Lower leg skin (tissue), 4 donors: ENCODE data around the gene PIR. TPM values are rescaled to one million over a fixed set of nuclear protein-coding genes. Genes with fewer than 3 reads are reported as not detected.

ENCODE experiments used
- DNase-seq, 2 donors: peaks; one replicate each; pipeline ENCODE4 v3.0.0-alpha.2; 2019; ENCODE audit warnings: low spot score in 2 of 2
- H3K4me3 ChIP-seq: fragments of 200-600 bp; sonication (generic); 2 replicates; pipeline ENCODE4 v1.5.1; 2017; ENCODE audit warnings: mild to moderate bottlenecking, low read depth; ENCODE audit not compliant: poor library complexity, severe bottlenecking
- POLR2A ChIP-seq, 2 donors: fragments of 450-650 bp; IDR thresholded peaks; one replicate each; pipeline ENCODE4 v1.6.1; 2016 to 2017; ENCODE audit warnings: antibody characterized with exemption in 2 of 2, mild to moderate bottlenecking in 1 of 2, moderate library complexity in 1 of 2
- WGBS, 2 donors: methylation state at CpG; one replicate each; pipeline ENCODE4 v1.1.5; 2018; 5-methylcytosine and 5-hydroxymethylcytosine counted together
- intact Hi-C: fragments of 100-400 bp; cut with DNase I; formaldehyde crosslinking; loops from one replicate; pipeline ENCODE4 v1.15.0; 2023; ENCODE audit warnings: low total_unique reads
- total RNA-seq, 4 donors: library from RNA; depleted of rRNA; stranded (reverse); fragments of >200 nt; gene quantifications; one replicate each; pipeline ENCODE4 v1.1.0, GENCODE V29; 2016
- TF ChIP-seq, protein P1 (sequence below), 3 donors: fragments of 450-650 bp; IDR thresholded peaks; one replicate each; pipeline ENCODE4 v1.5.1; 2016; ENCODE audit warnings: antibody characterized with exemption in 3 of 3, mild to moderate bottlenecking in 3 of 3, moderate library complexity in 2 of 3

PIR gene
- total RNA-seq, 4 donors from 2014 or later, result 6.3 to 18.0 (median 12.1) TPM

DNA sequence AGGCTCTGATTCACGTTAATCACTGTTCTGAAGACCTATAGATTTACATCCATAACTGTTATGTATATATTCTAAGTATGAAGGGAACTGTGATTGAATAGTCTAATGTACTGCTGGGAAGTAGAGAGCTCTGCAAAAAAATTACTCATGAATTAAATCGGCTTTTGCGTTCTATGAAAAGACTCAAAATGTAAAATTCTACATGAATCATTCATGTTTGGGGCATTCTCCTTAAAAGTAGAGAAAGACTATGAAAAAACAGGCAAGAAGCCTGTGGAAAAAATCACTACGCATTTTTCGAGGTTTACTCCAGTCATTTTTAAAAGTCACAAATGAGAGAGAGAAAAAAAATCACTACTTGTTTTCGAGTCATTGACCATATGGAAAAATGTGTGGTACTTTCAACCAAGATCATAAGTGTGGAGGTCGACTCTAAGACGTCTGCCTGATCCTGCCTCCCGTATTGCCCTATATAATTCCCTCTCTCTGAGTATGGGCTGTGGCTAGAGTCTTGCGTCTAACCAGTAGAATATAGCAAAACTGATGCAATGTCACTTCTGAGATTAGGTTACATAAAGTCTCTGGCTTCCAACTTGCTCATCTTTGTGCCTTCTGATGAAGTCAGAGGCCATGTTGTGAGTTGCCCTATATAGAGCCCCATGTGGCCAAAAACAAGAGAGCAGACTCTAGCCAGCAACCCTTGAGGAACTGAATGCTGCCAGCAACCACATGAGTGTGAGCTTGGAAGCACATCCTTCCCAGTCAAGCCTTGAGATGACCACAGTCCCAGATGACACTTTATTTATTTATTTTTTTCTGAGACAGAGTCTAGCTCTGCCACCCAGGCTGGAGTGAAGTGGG, 76.8 kb downstream of the PIR start:
- H3K4me3 ChIP-seq, result no peak overlapping the region
- DNase-seq, result no peak
- 75 to 84% methylated on average over 10 of the region's 10 CpGs for WGBS, 2 donors
- intact Hi-C loops, result no loop called here
- TF ChIP-seq, protein P1, sequence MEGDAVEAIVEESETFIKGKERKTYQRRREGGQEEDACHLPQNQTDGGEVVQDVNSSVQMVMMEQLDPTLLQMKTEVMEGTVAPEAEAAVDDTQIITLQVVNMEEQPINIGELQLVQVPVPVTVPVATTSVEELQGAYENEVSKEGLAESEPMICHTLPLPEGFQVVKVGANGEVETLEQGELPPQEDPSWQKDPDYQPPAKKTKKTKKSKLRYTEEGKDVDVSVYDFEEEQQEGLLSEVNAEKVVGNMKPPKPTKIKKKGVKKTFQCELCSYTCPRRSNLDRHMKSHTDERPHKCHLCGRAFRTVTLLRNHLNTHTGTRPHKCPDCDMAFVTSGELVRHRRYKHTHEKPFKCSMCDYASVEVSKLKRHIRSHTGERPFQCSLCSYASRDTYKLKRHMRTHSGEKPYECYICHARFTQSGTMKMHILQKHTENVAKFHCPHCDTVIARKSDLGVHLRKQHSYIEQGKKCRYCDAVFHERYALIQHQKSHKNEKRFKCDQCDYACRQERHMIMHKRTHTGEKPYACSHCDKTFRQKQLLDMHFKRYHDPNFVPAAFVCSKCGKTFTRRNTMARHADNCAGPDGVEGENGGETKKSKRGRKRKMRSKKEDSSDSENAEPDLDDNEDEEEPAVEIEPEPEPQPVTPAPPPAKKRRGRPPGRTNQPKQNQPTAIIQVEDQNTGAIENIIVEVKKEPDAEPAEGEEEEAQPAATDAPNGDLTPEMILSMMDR (IDR thresholded peaks at IDR 0.05), result no peak
- no peak for TF ChIP-seq POLR2A (IDR thresholded peaks at IDR 0.05)

DNA sequence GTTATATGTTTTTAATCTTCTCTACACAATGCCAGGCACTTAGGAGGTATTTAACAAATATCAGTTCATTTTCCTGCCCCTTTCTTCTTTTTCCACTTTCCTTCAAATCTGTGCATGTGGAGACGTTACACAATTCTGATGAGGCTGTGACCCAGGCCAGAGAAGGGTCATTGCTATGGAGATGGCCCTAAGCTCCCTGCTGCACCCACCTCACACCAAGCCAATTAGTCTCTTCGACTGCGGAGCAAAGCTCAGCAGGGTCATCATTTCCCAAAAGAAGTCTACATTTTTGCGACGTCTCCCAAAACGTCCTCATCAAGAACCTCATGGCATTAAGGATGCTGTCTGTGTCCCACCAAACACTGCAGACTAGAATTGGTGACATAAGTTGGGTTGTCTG, 80.0 kb downstream of the PIR start:
- TF ChIP-seq POLR2A (IDR thresholded peaks at IDR 0.05), result no peak
- TF ChIP-seq, protein P1 (IDR thresholded peaks at IDR 0.05), result no peak
- no peak for DNase-seq
- 76 to 86% methylated on average over 6 of the region's 6 CpGs for WGBS, 2 donors
- intact Hi-C loops, result no loop called here
- H3K4me3 ChIP-seq, result no peak overlapping the region

DNA sequence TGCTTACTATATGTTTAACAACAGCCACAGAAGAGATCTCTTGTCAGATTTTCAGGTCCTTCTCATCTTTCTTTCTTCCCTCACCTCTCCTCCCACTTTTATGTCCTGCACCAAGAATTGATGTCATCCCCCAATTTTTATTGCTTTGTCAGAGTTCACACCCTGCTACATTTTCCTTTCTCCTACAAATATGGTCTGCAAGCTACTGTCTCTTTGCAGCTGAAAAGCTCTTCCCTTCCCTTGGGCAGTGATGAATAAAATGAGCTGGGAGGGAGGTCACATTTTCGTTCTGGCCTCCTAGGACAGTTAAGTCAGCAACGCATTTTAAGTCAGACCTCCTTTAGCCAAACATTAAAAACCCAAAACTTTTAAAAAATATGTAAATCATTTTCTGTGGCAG, 82.2 kb downstream of the PIR start:
- 49 to 56% methylated on average over 2 of the region's 2 CpGs for WGBS, 2 donors
- intact Hi-C loops, result no loop called here
- TF ChIP-seq, protein P1 (IDR thresholded peaks at IDR 0.05), result no peak

DNA sequence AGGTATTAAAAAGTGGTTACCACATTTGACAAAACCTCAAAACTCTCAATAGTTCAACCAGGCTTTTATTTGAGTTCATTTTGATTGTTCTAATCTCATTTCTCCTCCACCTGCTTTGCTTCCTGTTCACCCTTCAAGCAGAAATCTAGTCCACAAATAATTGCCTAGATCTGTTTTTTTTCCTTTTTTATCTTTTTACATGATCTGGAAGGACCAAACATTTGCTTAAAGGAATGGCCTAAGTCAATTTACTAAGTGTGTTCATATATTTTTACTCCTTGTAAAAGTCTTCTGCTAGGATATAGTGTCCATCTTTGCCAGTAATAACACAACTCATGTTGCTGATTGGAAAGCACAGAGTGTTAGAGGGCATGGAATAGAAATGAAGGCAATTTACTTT, 82.7 kb downstream of the PIR start:
- DNase-seq, result no peak
- intact Hi-C loops, result no loop called here
- no peak for TF ChIP-seq POLR2A (IDR thresholded peaks at IDR 0.05)
- TF ChIP-seq, protein P1 (IDR thresholded peaks at IDR 0.05), result no peak
- no peak overlapping the region for H3K4me3 ChIP-seq

More for the DNA sequence above, 82.2 kb downstream of the PIR start:
- DNase-seq, result no peak
- H3K4me3 ChIP-seq, result no peak overlapping the region

DNA sequence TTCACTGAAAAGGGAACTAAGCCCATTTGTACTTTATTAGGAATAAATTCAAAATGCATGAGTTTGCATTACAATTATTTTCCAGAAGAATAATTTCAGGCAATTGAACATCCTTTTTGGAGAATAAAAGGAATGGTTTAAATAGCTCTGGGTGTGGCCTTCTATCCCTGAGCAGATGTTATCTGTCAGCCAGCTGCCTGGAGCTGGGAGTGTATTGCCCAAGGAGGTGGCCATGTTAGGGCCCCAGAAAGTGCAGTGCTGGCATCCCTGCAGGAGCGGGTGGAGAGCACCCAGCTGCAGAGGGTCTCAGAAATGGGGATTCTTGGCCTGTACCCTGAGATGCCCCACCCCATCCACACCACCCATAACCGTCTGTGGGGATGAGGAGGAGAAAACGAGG, 87.3 kb downstream of the PIR start:
- no peak overlapping the region for H3K4me3 ChIP-seq
- intact Hi-C loops, result no loop called here
- peak in 1 of 2 donors; percentile 13 for DNase-seq
- TF ChIP-seq, protein P1 (IDR thresholded peaks at IDR 0.05), result no peak
- no peak for TF ChIP-seq POLR2A (IDR thresholded peaks at IDR 0.05)
- 30 to 52% methylated on average over 3 of the region's 3 CpGs for WGBS, 2 donors
